Loucy (cell line): ENCODE measurements around the gene PRKCQ.

ENCODE experiments used
- CTCF ChIP-seq: fragments of 200-600 bp; sonication (generic); conservative IDR thresholded peaks from 2 replicates; pipeline ENCODE4 v1.5.1; 2014; ENCODE audit warnings: mild to moderate bottlenecking, antibody characterized with exemption, low read length
- EZH2phosphoT487 ChIP-seq: fragments of 200-600 bp; IDR thresholded peaks from 2 replicates; pipeline ENCODE4 v1.6.1; 2018; ENCODE audit warnings: antibody characterized with exemption, mild to moderate bottlenecking, moderate library complexity, borderline replicate concordance

GRCh38 chr10:6586501-6586900 is 6.4 kb upstream of the PRKCQ start:
- TF ChIP-seq CTCF (no peak), EZH2phosphoT487 (no peak)
